Transverse colon (tissue), 4 donors: ENCODE data around the gene TAS1R1.

Experiments used
- CTCF ChIP-seq, 5 experiments: fragments of 200-600 bp in 3 of 5; fragments of 450-650 bp in 2 of 5; sonication (generic) in 3 of 5; IDR thresholded peaks; 1 replicate in 2 of 5; 2 replicates in 3 of 5; pipeline ENCODE4 v1.5.1; 2016 to 2017; ENCODE audit warnings: antibody characterized with exemption in 5 of 5, inconsistent platforms in 3 of 5, mild to moderate bottlenecking in 2 of 5, moderate library complexity in 1 of 5
- EP300 ChIP-seq: sonication (generic); formaldehyde crosslinking; IDR thresholded peaks from one replicate; pipeline ENCODE4 v1.6.1; 2017; ENCODE audit warnings: antibody characterized with exemption, low read depth
- POLR2A ChIP-seq: fragments of 450-650 bp; IDR thresholded peaks from one replicate; pipeline ENCODE4 v1.6.1; 2016; ENCODE audit warnings: antibody characterized with exemption, mild to moderate bottlenecking, moderate library complexity
- POLR2AphosphoS5 ChIP-seq, 3 donors: sonication (generic); formaldehyde crosslinking; IDR thresholded peaks; one replicate each; pipeline ENCODE4 v1.6.1; 2016; ENCODE audit warnings: antibody characterized with exemption in 3 of 3

GRCh38 chr1:6560267-6560666 is 5.2 kb downstream of the TAS1R1 start:
- no peak for TF ChIP-seq POLR2AphosphoS5 (IDR thresholded peaks at IDR 0.05)
- no peak for TF ChIP-seq CTCF (IDR thresholded peaks at IDR 0.05)
- TF ChIP-seq POLR2A, result no peak
- TF ChIP-seq EP300, result no peak
